Thyroid gland (tissue), 4 donors: ENCODE data around the gene PTPRN2. TPM values are rescaled to one million over a fixed set of nuclear protein-coding genes. Genes with fewer than 3 reads are reported as not detected.

Experiments
- DNase-seq, 2 donors: peaks; one replicate each; pipeline ENCODE4 v3.0.0-alpha.2; 2019
- H3K27ac ChIP-seq, 3 donors: fragments of 200-600 bp; sonication (generic); 1 replicate in 2 of 3; 2 replicates in 1 of 3; pipeline ENCODE4 v1.5.1; 2016 to 2019; ENCODE audit warnings: mild to moderate bottlenecking in 1 of 3, moderate library complexity in 1 of 3
- H3K27me3 ChIP-seq: fragments of 200-600 bp; sonication (generic); one replicate; pipeline ENCODE4 v1.5.1; 2019
- H3K36me3 ChIP-seq, 2 donors: fragments of 200-600 bp; sonication (generic); one replicate each; pipeline ENCODE4 v1.5.1; 2016 to 2019
- H3K4me1 ChIP-seq, 2 donors: fragments of 200-600 bp; sonication (generic); one replicate each; pipeline ENCODE4 v1.5.1; 2017 to 2019
- H3K4me3 ChIP-seq, 3 donors: fragments of 200-600 bp; sonication (generic); replicated peaks in 1 of 3; 1 replicate in 2 of 3; 2 replicates in 1 of 3; pipeline ENCODE4 v1.5.1; 2016; ENCODE audit warnings: mild to moderate bottlenecking in 1 of 3
- H3K9me3 ChIP-seq: fragments of 200-600 bp; sonication (generic); one replicate; pipeline ENCODE4 v1.5.1; 2017
- POLR2A ChIP-seq, 2 donors: fragments of 450-650 bp; IDR thresholded peaks; one replicate each; pipeline ENCODE4 v1.6.1; 2017; ENCODE audit warnings: antibody characterized with exemption in 2 of 2, mild to moderate bottlenecking in 2 of 2, moderate library complexity in 1 of 2
- WGBS, 2 donors: methylation state at CpG; one replicate each; pipeline ENCODE4 v1.1.5; 2017; 5-methylcytosine and 5-hydroxymethylcytosine counted together
- intact Hi-C: fragments of 100-400 bp; cut with DNase I; formaldehyde crosslinking; loops from one replicate; pipeline ENCODE4 v1.15.1; 2023
- total RNA-seq, 4 donors: library from RNA; depleted of rRNA; stranded (reverse); fragments of >200 nt; gene quantifications; one replicate each; pipeline ENCODE4 v1.2.3, GENCODE V29; 2016
- TF ChIP-seq, protein P1 (sequence below), 6 experiments: fragments of 200-600 bp in 3 of 6; fragments of 450-650 bp in 3 of 6; sonication (generic) in 3 of 6; IDR thresholded peaks; one replicate each; pipeline ENCODE4 v1.5.1; 2016 to 2019; ENCODE audit warnings: antibody characterized with exemption in 6 of 6, mild to moderate bottlenecking in 2 of 6, inconsistent platforms in 1 of 6, moderate library complexity in 1 of 6

Gene PTPRN2
- total RNA-seq, 4 donors from 2014 or later, result 4.2 to 9.9 (median 7.7) TPM

DNA sequence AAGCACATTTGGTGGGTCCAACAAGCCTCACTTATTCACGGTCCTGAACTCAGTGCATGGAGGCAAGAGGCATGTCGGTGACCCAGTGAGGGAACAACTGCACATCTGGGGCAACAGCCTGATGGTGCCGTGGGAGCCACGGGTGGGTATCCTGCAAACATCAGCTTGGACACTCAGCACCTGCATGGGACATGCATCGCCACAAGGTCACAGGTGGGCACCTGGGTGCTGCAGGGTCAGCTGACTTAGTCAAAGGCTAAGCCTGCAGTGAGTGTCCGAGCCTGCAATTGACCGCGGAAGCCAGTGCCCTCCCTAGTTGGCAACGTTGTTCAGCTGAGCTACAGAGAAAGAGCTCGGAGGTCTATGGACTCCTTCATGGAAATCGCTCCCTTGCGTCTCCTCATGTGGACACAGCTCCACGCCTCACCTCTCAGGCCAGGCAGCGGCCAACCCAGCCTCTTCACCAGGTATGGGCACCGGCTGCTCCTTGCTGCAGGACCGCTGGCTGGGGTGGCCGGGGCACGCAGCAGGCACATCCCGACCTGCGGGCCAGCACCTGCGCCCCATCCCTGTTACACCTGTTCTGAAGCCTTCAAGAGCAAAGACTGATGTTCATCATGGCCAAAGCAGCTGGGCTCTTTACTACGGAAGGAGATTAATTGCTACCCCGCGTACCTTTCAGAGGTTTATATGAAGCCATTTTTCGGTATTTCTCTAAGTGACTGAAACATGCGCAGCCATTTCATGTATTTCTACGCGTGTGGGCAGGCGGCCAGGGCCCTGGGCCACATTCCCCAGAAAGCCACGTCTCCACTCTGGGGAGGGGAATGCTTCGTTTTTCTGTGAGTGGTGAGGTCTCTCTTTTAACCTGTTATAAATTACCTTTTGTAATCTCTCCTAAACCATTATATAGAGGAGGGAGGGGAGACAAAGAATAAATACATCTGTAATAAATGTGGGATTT lies 870.1 kb downstream of the PTPRN2 start:
- no peaks in the 10 kb centered on the region for H3K36me3 ChIP-seq
- H3K4me1 ChIP-seq, result no peaks in the 10 kb centered on the region
- no peak overlapping the region for H3K4me3 ChIP-seq
- DNase-seq, result no peak
- intact Hi-C loops, result no loop called here
- WGBS, 2 donors, result 86 to 88% methylated on average over 26 to 31 of the region's 31 CpGs
- no peak for TF ChIP-seq POLR2A (IDR thresholded peaks at IDR 0.05)
- TF ChIP-seq, protein P1, sequence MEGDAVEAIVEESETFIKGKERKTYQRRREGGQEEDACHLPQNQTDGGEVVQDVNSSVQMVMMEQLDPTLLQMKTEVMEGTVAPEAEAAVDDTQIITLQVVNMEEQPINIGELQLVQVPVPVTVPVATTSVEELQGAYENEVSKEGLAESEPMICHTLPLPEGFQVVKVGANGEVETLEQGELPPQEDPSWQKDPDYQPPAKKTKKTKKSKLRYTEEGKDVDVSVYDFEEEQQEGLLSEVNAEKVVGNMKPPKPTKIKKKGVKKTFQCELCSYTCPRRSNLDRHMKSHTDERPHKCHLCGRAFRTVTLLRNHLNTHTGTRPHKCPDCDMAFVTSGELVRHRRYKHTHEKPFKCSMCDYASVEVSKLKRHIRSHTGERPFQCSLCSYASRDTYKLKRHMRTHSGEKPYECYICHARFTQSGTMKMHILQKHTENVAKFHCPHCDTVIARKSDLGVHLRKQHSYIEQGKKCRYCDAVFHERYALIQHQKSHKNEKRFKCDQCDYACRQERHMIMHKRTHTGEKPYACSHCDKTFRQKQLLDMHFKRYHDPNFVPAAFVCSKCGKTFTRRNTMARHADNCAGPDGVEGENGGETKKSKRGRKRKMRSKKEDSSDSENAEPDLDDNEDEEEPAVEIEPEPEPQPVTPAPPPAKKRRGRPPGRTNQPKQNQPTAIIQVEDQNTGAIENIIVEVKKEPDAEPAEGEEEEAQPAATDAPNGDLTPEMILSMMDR (IDR thresholded peaks at IDR 0.05), result no peak
- H3K27me3 ChIP-seq, result no peaks in the 10 kb centered on the region
- H3K27ac ChIP-seq, result no peak overlapping the region
- H3K9me3 ChIP-seq, result no peaks in the 10 kb centered on the region

DNA sequence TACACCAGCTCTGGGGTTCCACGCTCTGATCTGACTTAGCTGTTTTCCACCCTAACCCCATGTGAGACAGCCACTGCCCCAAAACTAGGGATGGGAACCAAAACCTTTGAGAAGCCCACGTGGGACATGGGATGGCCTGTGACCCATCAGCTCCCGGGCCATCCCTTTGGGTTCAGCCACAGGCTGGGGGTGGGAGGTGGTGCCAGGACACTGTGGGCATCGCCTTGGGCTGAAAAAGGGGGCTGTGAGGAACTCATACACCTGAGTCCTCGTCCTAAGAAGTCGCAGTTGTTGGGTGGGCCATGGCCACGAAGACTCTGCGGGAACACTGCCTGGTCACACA lies 871.7 kb downstream of the PTPRN2 start:
- intact Hi-C loops, result no loop called here
- no peak overlapping the region for H3K27ac ChIP-seq
- 76 to 86% methylated on average over 3 to 6 of the region's 8 CpGs for WGBS, 2 donors
- DNase-seq, result no peak
- H3K36me3 ChIP-seq, result no peaks in the 10 kb centered on the region
- H3K9me3 ChIP-seq, result no peaks in the 10 kb centered on the region
- no peak overlapping the region for H3K4me3 ChIP-seq
- no peaks in the 10 kb centered on the region for H3K4me1 ChIP-seq
- H3K27me3 ChIP-seq, result no peaks in the 10 kb centered on the region
- TF ChIP-seq, protein P1 (IDR thresholded peaks at IDR 0.05), result no peak
- no peak for TF ChIP-seq POLR2A (IDR thresholded peaks at IDR 0.05)

DNA sequence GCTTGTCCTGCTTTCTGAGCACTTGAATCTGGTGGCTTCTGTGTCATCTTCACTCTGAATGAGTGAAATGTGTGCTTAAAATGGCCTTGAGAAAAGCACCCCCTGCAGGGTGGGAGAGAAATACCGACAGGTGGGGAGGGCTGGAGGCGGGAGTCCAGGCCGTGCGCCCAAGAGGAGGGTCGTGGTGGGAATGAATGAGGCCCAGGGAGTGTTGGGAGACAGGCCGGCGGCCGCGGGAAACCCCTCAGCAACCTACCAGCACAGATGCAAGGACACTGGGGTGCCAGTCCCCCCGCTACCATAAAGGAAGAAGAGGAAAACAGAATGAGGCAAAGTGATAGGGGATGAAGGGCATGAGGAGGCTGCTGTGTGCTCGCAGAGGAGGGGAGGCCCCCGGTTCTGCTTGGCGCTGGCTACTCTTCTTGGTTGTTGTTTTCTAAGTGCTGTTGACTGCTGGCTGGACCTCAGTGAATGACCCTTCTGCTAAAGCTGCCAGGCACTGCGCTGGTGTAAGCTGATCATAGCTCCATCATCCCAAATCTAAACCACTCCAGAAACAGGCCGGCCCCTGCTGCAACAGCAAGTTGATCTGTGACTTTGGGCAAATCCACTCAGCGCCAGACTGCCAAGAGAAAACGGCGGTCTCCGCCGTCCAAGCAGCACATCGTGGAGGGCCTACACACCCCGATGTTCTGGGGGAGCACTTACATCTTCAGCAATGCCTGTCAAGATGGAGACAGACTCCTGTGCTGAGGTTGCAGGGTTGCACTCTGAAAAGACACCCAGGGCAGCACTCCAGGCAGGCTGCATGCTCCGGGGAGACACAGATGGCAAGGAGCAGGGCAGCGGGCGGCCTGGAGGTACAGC lies 872.3 kb downstream of the PTPRN2 start:
- 79 to 82% methylated on average over 18 to 25 of the region's 25 CpGs for WGBS, 2 donors
- DNase-seq, result no peak
- H3K36me3 ChIP-seq, result no peaks in the 10 kb centered on the region
- H3K4me1 ChIP-seq, result no peaks in the 10 kb centered on the region
- TF ChIP-seq, protein P1 (IDR thresholded peaks at IDR 0.05), result no peak
- no peak for TF ChIP-seq POLR2A (IDR thresholded peaks at IDR 0.05)
- no peak overlapping the region for H3K4me3 ChIP-seq
- intact Hi-C loops, result no loop called here
- no peak overlapping the region for H3K27ac ChIP-seq
- no peaks in the 10 kb centered on the region for H3K9me3 ChIP-seq
- H3K27me3 ChIP-seq, result no peaks in the 10 kb centered on the region

DNA sequence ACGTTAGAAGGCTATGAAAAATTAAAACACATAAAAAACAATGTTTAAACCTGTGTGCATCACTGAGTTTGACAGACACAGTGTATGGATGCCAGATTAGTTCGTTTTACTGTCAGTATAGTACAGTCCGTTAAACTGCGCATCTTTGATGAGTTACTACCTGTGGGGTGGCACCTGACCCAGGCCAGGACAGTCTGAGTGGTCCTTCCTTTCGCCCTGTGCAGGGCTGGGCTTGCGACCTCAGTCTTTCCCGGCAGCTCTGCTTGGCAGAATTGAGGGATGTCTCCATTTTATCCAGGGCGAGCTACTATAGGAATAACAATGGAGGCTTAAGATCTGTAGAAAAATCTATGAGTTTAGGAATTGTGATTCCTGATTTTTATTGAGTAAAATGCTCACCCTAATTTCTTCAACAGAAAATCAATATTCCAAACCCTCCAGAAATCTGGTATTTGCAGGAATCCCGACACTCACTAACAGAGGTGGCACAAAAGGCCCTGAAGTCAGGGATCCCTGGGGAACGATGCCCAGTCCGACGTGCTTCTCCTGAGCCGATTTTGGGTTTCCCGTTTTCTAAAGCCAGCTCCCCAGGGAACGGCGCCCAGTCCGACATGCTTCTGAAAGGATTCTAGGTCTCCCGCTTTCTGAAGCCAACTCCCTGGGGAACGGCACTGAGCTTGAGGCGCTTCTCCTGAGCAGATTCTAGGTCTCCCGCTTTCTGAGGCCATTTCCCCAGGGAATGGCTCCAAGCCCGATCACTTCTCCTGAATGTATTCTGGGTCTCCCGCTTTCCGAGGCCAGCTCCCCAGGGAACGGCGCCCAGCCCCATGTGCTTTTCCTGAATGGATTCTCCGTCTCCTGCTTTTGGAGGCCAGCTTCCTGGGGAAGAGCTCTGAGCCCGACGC lies 873.2 kb downstream of the PTPRN2 start:
- WGBS, 2 donors, result 88% methylated on average over 29 of the region's 29 CpGs
- no peaks in the 10 kb centered on the region for H3K4me1 ChIP-seq
- DNase-seq, result no peak
- TF ChIP-seq, protein P1 (IDR thresholded peaks at IDR 0.05), result no peak
- no peak for TF ChIP-seq POLR2A (IDR thresholded peaks at IDR 0.05)
- no peaks in the 10 kb centered on the region for H3K36me3 ChIP-seq
- H3K4me3 ChIP-seq, result no peak overlapping the region
- no peak overlapping the region for H3K27ac ChIP-seq
- H3K9me3 ChIP-seq, result no peaks in the 10 kb centered on the region
- H3K27me3 ChIP-seq, result no peaks in the 10 kb centered on the region
- intact Hi-C loops, result no loop called here
